Cardiac fibroblast (primary cell): ENCODE data around the gene GNAL.

Source experiments
- DNase-seq, 2 donors: peaks; one replicate each; pipeline versions ENCODE4 v3.0.0 to v3.0.0-alpha.2; 2010; ENCODE audit warnings: low read depth in 2 of 2
- H3K4me3 ChIP-seq, 2 donors: replicated peaks in 1 of 2; 1 replicate in 1 of 2; 2 replicates in 1 of 2; pipeline ENCODE4 v1.5.1; 2011; ENCODE audit warnings: low read depth in 2 of 2, low read length in 2 of 2, mild to moderate bottlenecking in 2 of 2, moderate library complexity in 1 of 2
- TF ChIP-seq, protein P1 (sequence below): IDR thresholded peaks from one replicate; pipeline ENCODE4 v1.5.1; 2011; ENCODE audit warnings: low read depth, mild to moderate bottlenecking, low read length, inconsistent platforms

The GNAL gene

DNA sequence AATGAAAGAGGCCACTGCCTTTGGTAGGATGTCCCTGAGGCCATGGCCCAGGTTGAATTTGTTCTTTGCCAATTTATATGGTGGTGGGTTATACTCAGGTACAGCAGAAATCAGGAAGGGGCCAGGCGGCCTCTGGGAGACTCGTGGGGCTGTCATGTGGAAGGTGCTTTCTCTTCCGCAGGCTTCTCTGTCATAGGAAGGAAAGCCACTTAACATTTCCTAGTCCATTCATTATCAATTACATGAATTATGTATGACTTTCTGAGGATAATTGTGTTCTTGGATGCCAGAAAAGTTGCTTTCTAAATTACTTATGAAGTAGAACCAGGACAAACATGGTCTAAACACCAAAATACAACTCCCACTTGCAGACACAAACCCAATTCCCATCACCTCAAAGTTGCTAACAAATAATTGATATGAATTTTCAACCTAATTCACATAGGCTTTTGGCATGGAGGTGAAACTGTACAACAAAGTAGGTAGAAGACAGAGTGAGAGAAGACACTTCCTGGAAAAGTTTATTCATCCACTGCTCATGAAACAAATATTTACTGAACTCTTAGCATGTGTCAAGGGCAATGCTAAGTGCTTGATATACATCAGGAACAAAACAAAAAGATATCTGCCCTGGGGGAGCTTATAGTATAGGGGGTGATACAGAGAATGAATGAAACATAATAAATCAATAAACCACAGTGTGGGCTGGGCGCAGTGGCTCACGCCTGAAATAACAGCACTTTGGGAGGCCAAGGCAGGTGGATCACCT, 111.7 kb downstream of the GNAL start:
- TF ChIP-seq, protein P1, sequence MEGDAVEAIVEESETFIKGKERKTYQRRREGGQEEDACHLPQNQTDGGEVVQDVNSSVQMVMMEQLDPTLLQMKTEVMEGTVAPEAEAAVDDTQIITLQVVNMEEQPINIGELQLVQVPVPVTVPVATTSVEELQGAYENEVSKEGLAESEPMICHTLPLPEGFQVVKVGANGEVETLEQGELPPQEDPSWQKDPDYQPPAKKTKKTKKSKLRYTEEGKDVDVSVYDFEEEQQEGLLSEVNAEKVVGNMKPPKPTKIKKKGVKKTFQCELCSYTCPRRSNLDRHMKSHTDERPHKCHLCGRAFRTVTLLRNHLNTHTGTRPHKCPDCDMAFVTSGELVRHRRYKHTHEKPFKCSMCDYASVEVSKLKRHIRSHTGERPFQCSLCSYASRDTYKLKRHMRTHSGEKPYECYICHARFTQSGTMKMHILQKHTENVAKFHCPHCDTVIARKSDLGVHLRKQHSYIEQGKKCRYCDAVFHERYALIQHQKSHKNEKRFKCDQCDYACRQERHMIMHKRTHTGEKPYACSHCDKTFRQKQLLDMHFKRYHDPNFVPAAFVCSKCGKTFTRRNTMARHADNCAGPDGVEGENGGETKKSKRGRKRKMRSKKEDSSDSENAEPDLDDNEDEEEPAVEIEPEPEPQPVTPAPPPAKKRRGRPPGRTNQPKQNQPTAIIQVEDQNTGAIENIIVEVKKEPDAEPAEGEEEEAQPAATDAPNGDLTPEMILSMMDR: no peak
- no peak overlapping the region for H3K4me3 ChIP-seq
- no peak for DNase-seq

DNA sequence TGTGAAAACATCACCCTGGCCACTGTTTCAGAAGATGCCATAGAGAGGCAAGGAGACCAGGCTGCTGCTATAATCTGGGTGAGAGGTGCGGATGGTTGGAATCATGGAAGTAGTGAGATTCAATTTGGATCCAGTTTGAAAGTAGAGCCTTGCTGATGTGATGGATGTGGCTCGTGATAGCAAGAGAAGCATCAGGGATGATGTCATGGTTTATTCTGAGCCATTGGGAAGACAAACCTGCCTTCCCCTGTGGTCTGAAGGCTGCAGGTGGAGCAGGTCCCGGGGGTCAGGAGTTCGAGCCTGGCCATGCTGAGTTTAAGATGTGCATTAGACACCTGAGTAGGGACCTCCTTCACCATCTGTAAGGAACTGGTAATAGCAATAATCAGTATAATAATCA, 112.5 kb downstream of the GNAL start:
- H3K4me3 ChIP-seq: no peak overlapping the region
- DNase-seq: no peak
- TF ChIP-seq, protein P1: no peak

DNA sequence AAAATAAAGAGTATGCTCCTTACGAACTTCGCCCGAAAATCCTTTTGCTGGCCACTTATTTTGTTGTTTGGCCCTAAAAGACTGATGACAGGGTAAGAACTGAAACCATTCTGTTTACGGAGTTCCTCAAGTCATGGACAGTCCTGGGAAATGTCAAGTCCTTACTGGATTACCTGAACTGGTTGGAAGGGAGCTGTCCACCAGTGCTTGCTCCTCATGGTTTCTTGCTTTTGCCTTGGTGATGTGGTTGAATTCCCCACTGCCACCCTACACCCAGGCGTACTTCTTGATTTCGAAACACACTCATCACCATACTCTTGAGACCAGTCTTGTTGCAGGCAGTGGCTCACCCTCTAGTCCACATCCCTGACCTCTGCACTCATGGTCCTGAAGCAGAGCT, 113.1 kb downstream of the GNAL start:
- no peak for DNase-seq
- H3K4me3 ChIP-seq: no peak overlapping the region
- TF ChIP-seq, protein P1: no peak

DNA sequence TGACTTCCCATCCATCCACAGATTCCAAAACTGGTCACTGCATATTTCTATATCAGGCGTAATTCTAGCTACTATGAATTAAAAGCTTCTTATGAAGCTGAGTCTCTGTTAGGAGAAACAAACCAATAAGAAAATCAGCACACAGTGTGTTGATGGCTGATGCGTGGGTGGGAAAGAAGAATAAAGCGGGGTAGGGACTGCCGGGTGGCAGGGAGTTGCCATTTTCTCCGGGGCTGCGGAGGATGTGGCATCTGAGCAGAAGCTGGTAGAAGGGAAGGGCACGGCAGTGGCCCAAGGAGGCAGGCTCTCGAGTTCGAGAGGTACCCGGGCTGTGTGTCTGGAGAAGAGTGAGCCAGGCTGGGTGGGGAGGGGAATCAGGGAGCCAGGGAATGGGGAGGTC, 113.5 kb downstream of the GNAL start:
- no peak for DNase-seq
- H3K4me3 ChIP-seq: no peak overlapping the region
- TF ChIP-seq, protein P1: no peak

DNA sequence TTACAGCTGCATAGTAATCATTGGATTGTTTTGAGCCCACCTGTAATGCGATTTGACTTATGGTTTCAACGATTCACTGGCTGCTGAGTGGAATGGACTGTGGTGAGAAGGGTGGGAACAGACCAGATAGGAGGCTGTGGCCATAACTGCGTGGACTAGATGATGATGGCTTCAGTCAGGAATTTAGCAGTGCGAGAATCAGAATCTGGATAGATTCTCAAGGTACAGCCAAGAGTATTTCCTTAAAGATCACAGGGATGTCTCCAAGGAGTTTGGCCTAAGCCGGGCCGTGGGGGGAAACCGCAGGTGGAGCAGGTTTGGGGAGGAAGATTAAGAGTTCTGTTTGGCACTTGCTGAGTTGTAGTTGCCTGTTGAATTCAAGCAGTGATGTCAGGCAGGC, 118.2 kb downstream of the GNAL start:
- TF ChIP-seq, protein P1: no peak
- H3K4me3 ChIP-seq: no peak overlapping the region
- peak in 1 of 2 donors; percentile 23 for DNase-seq

DNA sequence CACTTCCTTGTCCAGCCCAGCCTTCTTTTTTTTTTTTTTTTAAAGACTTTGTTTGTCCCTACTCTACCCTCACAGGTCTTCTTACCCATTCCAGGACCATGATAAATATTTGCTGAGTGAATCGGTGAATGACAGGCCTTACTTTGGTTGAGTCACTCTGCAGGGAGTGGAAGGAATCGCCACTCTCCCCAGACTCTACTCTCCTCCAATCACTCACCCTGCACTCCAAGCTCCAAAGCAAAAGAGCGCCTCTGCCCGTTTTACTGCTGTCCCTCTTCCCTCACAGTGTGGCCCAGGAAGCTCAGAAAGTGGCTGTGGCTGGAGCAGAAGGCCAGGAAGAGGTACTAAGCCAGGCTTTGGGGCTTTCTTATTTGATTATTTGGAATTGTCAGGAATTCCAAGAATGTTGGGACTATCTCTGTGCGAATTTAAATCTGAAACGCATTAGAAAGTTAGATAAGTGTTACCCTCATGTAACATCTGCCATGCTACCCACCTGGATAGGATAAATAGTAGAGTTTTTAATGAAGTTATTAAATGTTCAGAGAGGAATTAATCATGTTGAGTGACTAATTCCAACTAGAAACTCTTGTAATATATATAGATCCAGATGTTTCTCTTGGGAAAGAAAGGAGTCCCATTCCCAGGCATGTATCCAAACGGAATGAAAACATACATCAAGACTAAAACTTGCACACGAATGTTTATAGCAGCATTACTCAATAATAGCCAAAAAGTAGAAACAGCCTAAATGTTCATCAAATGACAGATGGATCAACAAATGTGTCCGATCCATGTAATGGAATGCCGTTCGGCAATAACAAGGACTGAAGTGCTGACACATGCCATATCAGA, 119.2 kb downstream of the GNAL start:
- H3K4me3 ChIP-seq: no peak overlapping the region
- TF ChIP-seq, protein P1: no peak
- DNase-seq: peak in 1 of 2 donors; percentile 62
